Neural progenitor cell (in vitro differentiated cells): ENCODE data around the gene CRLF1. TPM values are rescaled to one million over a fixed set of nuclear protein-coding genes. Genes with fewer than 3 reads are reported as not detected.

Source experiments
- DNase-seq: peaks from one replicate; pipeline ENCODE4 v3.0.0-alpha.2; 2016; ENCODE audit warnings: low spot score
- H2AFZ ChIP-seq: fragments of 200-600 bp; sonication (generic); replicated peaks from 2 replicates; pipeline ENCODE4 v1.6.1; 2016; ENCODE audit warnings: antibody characterized with exemption
- H3F3A ChIP-seq: fragments of 200-600 bp; sonication (generic); 2 replicates; pipeline ENCODE4 v1.6.1; 2016; ENCODE audit warnings: antibody characterized with exemption, low read depth
- H3K27ac ChIP-seq: fragments of 200-600 bp; sonication (generic); 2 replicates; pipeline ENCODE4 v1.5.1; 2016; ENCODE audit warnings: mild to moderate bottlenecking
- H3K27me3 ChIP-seq: fragments of 200-600 bp; sonication (generic); 2 replicates; pipeline ENCODE4 v1.6.1; 2016; ENCODE audit warnings: mild to moderate bottlenecking, moderate library complexity
- H3K36me3 ChIP-seq: fragments of 200-600 bp; sonication (generic); 2 replicates; pipeline ENCODE4 v1.5.1; 2016
- H3K4me1 ChIP-seq: fragments of 200-600 bp; sonication (generic); 2 replicates; pipeline ENCODE4 v1.6.1; 2016; ENCODE audit warnings: mixed run types
- H3K4me2 ChIP-seq: fragments of 200-600 bp; sonication (generic); 2 replicates; pipeline ENCODE4 v1.6.1; 2016
- H3K4me3 ChIP-seq: fragments of 200-600 bp; sonication (generic); 2 replicates; pipeline ENCODE4 v1.5.1; 2016
- H3K79me2 ChIP-seq: fragments of 200-600 bp; sonication (generic); 2 replicates; pipeline ENCODE4 v1.6.1; 2016; ENCODE audit warnings: low read depth
- H3K9ac ChIP-seq: fragments of 200-600 bp; sonication (generic); 2 replicates; pipeline ENCODE4 v1.6.1; 2016
- H3K9me3 ChIP-seq: fragments of 200-600 bp; sonication (generic); 2 replicates; pipeline ENCODE4 v1.5.1; 2016; ENCODE audit warnings: low read depth
- H4K20me1 ChIP-seq: fragments of 200-600 bp; sonication (generic); 2 replicates; pipeline ENCODE4 v1.6.1; 2016; ENCODE audit warnings: low read depth
- H3K27ac Mint-ChIP-seq: 3 replicates; pipeline ENCODE4 v1.8.0; 2021; ENCODE audit warnings: mixed read lengths
- H3K27me3 Mint-ChIP-seq: 2 replicates; pipeline ENCODE4 v1.8.0; 2022; ENCODE audit warnings: low read depth, mild to moderate bottlenecking, inconsistent platforms, moderate library complexity, mixed read lengths; ENCODE audit not compliant: insufficient read depth
- H3K36me3 Mint-ChIP-seq: 3 replicates; pipeline ENCODE4 v1.8.0; 2021; ENCODE audit warnings: mixed read lengths
- H3K4me1 Mint-ChIP-seq: 3 replicates; pipeline ENCODE4 v1.8.0; 2021; ENCODE audit warnings: mixed read lengths
- H3K4me3 Mint-ChIP-seq: 3 replicates; pipeline ENCODE4 v1.8.0; 2021; ENCODE audit warnings: mild to moderate bottlenecking, moderate library complexity, mixed read lengths
- H3K9me3 Mint-ChIP-seq: 3 replicates; pipeline ENCODE4 v1.8.0; 2020; ENCODE audit warnings: mixed read lengths
- CTCF ChIP-seq: fragments of 200-600 bp; sonication (generic); IDR thresholded peaks from 2 replicates; pipeline ENCODE4 v1.5.1; 2017; ENCODE audit warnings: antibody characterized with exemption, mild to moderate bottlenecking
- EZH2 ChIP-seq: fragments of 200-600 bp; sonication (generic); IDR thresholded peaks from 2 replicates; pipeline ENCODE4 v1.6.1; 2017; ENCODE audit warnings: antibody characterized with exemption, mild to moderate bottlenecking, moderate library complexity
- EZH2phosphoT487 ChIP-seq: fragments of 200-600 bp; sonication (generic); IDR thresholded peaks from 2 replicates; pipeline ENCODE4 v1.6.1; 2017; ENCODE audit warnings: antibody characterized with exemption
- total RNA-seq: library from RNA; depleted of rRNA; stranded (reverse); fragments of >200 nt; gene quantifications from 2 replicates; pipeline ENCODE4 v1.2.3, GENCODE V29; 2015; ENCODE audit warnings: low replicate concordance

CRLF1 gene
- total RNA-seq, 1 donor from 2014 or later: not detected

GRCh38 chr19:18645035-18645511 is 38.5 kb upstream of the CRLF1 start:
- TF ChIP-seq CTCF (no peak), EZH2 (no peak), EZH2phosphoT487 (no peak)
- H3K9ac ChIP-seq: no peak overlapping the region
- H3K27me3 ChIP-seq: no peaks in the 10 kb centered on the region
- H3F3A ChIP-seq: peaks cover 8% of the 10 kb centered on the region
- no peak overlapping the region for H3K4me3 ChIP-seq
- H3K4me1 Mint-ChIP-seq: peaks cover 41% of the 10 kb centered on the region
- H3K9me3 Mint-ChIP-seq: no peaks in the 10 kb centered on the region
- H3K27ac Mint-ChIP-seq: no peak overlapping the region
- no peak overlapping the region for H3K4me3 Mint-ChIP-seq
- DNase-seq: no peak
- H3K79me2 ChIP-seq: peaks cover 20% of the 10 kb centered on the region
- H3K27ac ChIP-seq: no peak overlapping the region
- no peaks in the 10 kb centered on the region for H3K9me3 ChIP-seq
- peaks cover 5% of the 10 kb centered on the region for H3K4me1 ChIP-seq
- H3K27me3 Mint-ChIP-seq: peaks cover 8% of the 10 kb centered on the region
- no peak overlapping the region for H2AFZ ChIP-seq
- no peaks in the 10 kb centered on the region for H3K36me3 ChIP-seq
- H4K20me1 ChIP-seq: peaks cover 62% of the 10 kb centered on the region
- peaks cover 1% of the 10 kb centered on the region for H3K36me3 Mint-ChIP-seq
- peak overlapping the region; percentile 32 for H3K4me2 ChIP-seq

- Histone ChIP-seq H3K27ac (no peak overlapping the region), H3K4me2 (peak overlapping the region; percentile 32), H3K4me1 (peaks cover 5% of the 10 kb centered on the region), H2AFZ (no peak overlapping the region), H4K20me1 (peaks cover 60% of the 10 kb centered on the region), H3K4me3 (no peak overlapping the region), H3K9ac (no peak overlapping the region), H3K36me3 (no peaks in the 10 kb centered on the region), H3K79me2 (peaks cover 26% of the 10 kb centered on the region), H3F3A (peaks cover 8% of the 10 kb centered on the region), H3K9me3 (no peaks in the 10 kb centered on the region), H3K27me3 (no peaks in the 10 kb centered on the region)
- H3K27ac Mint-ChIP-seq: no peak overlapping the region
- H3K9me3 Mint-ChIP-seq: no peaks in the 10 kb centered on the region
- H3K4me1 Mint-ChIP-seq: peaks cover 35% of the 10 kb centered on the region
- H3K27me3 Mint-ChIP-seq: peaks cover 8% of the 10 kb centered on the region
- no peak for DNase-seq
- no peak overlapping the region for H3K4me3 Mint-ChIP-seq
- TF ChIP-seq EZH2phosphoT487 (no peak), CTCF (no peak), EZH2 (no peak)
- H3K36me3 Mint-ChIP-seq: peaks cover 1% of the 10 kb centered on the region
Measured at GRCh38 chr19:18644196-18645034, 37.8 kb upstream of the CRLF1 start.

GRCh38 chr19:18639706-18640243 is 33.2 kb upstream of the CRLF1 start:
- Mint-ChIP-seq H3K4me1 (peaks cover 20% of the 10 kb centered on the region), H3K9me3 (no peaks in the 10 kb centered on the region), H3K27ac (no peak overlapping the region), H3K27me3 (peaks cover 14% of the 10 kb centered on the region), H3K4me3 (no peak overlapping the region), H3K36me3 (no peaks in the 10 kb centered on the region)
- H3K27me3 ChIP-seq: peaks cover 10% of the 10 kb centered on the region
- TF ChIP-seq EZH2phosphoT487 (no peak), CTCF (no peak), EZH2 (no peak)
- DNase-seq: no peak
- no peak overlapping the region for H3K27ac ChIP-seq
- H3K4me3 ChIP-seq: no peak overlapping the region
- no peaks in the 10 kb centered on the region for H3K36me3 ChIP-seq
- peaks cover 15% of the 10 kb centered on the region for H3K4me1 ChIP-seq
- H3F3A ChIP-seq: peaks cover 21% of the 10 kb centered on the region
- H2AFZ ChIP-seq: no peak overlapping the region
- peaks cover 52% of the 10 kb centered on the region for H3K79me2 ChIP-seq
- H3K9me3 ChIP-seq: no peaks in the 10 kb centered on the region
- H3K9ac ChIP-seq: no peak overlapping the region
- no peak overlapping the region for H3K4me2 ChIP-seq
- H4K20me1 ChIP-seq: peaks cover 33% of the 10 kb centered on the region
